NCI-H510A treated with DMSO at 0.1 percent for 48 hours (cell line): ENCODE measurements around the gene SPRN.
"Not testable (repeated sequence)": the region's sequence is repeated elsewhere in the genome, so short reads cannot be mapped to it uniquely, and the experiment has no call there.

Experiments
- DNase-seq: peaks from one replicate; lab custom pipeline; 2025; lab: John Stamatoyannopoulos, UW

The SPRN gene

DNA sequence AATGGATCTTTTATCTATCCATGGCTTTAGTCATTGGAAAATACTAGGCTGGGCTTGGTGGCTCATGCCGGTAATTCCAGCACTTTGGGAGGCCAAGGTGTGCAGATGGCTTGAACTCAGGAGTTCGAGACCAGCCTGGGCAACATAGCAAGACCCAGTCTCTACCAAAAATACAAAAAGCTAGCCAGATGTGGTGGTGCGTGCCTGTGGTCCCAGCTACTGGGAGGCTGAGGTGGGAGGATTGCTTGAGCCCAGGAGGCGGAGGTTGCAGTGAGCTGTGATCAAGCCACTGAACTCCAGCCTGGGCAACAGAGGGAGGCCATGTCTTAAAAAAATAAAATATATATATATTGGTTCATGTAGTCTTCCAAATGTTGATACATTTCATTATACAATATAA, 37.5 kb downstream of the SPRN start:
- not testable (repeated sequence) for DNase-seq

DNA sequence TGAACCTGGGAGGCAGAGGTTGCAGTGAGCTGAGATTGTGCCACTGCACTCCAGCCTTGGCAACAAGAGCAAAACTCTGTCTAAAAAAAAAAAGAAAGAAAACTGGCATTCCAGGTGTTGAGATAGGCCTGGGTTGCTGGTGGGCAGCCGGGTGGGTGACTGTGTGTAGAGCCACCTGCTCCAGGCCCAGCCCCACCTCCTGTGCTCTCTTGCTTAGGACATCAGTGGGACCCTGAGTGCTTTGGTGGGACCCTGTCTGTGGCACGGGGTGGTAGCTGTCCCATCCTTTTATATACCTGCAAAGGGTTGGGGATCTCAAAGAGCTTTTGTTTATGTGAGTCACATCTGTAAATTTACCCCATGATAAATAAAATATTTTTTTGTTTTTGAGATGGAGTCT, 39.2 kb downstream of the SPRN start:
- no peak for DNase-seq

DNA sequence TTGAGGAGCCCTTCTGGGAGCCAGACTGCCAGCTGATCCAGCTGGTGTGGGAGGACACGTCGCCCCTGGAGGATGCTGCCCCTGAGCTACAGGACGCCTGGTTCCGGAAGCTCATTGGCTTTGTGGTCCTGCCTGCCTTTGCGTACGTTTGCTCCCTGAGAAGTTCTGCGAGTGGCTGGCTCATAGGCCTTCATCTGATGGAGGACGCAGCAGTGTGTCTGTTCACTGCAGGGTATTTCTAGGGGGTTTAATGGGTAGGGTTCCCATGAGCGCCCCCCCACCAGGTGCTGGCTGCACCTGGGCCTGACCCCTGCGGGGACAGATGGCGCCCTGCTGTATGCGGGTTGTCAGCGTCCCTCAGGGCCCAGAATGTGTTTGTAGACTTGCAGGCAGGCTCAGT, 40.4 kb downstream of the SPRN start:
- DNase-seq = no peak

DNA sequence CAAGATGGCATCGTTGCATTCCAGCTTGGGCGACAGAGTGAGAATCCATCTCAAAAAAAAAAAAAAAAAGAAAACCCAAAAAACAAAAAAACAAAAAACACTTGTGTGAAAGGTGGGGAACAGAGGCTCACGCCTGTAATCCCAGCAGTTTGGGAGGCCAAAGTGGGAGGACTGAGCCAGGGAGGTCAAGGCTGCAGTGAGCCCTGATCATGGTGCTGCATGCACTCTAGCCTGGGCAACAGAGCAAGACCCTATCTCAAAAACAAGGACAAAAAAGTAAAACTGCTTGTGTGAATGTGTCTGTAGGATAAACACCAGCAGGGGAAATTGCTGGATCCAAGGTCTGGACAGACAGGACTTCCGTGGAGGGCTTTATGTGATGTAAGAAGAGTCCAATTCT, 40.9 kb downstream of the SPRN start:
- no peak for DNase-seq

DNA sequence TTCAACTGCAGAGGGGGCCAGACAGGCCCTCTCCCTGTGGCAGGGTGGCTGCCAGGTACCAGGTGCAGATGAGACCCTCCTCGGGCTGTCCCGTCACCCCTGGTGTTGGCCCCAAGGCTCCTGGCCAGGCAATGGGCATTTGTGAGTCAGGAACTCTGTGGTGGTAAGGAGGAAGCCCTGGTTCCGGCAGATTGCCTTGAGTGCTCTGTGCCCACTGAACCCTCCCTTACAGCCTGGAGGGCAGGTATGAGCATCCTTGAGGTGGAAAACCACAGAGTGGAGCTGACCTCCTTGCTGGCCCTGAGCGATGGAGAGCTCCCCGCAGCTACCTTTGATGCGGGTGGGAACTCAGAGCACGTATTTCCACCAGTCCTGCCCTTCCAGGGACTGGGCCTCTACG, 43.4 kb downstream of the SPRN start:
- no peak for DNase-seq

DNA sequence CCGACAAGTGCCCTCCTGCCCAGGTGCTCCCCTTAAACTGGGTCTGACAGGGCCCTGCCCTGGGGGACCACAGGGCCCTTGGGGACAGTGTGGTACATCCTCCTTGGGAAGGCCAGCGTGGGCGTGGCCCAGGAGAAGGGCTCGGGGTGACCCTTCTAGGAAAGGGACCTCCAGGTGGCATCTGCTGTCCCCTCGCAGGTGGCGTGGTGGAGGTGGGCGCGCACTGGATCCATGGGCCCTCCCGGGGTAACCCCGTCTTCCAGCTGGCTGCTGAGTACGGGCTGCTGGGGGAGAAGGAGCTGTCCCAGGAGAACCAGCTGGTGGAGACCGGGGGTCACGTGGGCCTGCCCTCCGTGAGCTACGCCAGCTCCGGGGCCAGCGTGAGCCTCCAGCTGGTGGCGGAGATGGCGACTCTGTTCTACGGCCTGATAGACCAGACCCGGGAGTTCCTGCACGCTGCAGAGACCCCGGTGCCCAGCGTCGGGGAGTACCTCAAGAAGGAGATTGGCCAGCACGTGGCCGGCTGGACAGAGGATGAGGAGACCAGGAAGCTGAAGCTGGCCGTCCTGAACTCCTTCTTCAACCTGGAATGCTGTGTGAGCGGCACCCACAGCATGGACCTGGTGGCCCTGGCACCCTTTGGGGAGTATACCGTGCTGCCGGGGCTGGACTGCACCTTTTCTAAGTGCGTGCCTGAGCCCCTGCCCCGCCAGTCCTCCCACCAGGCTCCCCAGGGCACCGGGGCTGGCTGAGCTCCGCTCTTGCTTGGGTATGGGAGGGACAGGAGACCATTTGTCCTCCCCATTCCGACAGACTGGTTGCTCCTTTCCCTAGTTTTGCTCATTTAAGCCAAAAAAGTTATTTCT, 44.4 kb downstream of the SPRN start:
- DNase-seq = no peak

DNA sequence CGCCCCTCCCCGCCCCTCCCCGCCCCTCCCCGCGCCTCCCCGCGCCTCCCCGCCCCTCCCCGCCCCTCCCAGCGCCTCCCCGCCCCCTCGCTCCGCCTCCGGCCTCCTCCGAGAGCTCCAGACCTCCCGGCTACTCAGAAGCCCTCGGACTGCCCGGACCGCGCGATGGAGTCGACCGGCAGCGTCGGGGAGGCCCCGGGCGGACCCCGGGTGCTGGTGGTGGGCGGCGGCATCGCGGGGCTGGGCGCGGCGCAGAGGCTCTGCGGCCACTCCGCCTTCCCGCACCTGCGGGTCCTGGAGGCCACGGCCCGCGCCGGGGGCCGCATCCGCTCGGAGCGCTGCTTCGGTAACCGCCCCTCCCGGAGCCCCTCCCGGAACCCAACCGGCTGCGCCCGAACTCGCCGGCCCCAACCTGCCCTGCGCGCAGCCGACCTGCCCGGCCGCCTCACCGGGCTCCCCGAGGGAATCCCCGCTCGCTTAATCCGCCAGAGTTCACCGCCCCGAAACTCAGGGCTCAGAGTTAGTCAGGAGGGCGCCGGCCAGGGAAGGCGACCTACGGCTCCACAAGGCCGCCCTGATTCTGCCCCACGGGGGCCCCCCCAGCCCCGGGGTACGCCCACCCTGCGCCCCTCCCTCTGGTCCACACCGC, 45.1 kb downstream of the SPRN start, which contains the start of gene PAOX:
Gene PAOX (plus strand): TSS at position 111 of the 649 bp plus-strand sequence. CDS start 55 bp downstream, at position 166.
- peak; percentile 26 for DNase-seq

DNA sequence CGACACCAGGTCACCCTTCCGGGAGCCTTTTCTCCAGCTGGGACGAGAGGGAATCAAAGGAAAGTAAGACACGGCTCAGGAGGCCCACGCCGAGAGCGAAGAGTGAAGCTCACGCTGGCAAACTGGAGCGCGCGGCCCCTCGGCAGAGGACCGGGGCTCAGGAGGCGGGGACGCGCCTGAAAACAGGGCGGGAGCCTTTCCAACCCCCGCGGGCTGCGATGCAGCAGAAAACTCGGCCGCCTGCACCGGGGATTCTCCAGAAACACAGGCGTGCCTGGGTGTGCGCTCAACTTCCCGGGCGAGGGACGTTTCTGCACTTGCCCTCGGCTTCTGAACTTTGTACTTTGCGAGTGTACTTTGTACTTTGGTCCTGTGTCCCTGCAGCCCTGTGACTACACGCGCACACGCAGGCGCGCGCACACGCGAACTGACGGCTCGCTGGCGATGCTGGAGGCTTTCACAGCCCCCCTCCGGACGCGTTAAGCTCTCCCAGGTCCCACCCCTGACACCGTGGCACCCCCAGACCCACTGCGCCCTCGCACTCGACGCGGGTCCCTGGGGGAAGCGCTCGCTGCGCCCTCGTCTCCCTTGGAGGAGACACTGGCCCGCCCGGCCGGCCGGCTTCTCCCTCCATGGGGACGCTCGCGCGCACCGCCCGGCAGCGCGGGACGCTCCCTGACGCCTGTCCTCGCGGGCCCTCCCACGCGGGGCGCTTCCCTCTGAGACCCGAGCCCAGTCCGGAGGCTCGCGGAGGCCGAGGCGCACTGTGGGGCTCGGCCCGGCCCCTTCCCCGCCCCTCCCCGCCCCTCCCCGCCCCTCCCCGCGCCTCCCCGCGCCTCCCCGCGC, 46.0 kb downstream of the SPRN start:
- DNase-seq = peak; percentile 54

DNA sequence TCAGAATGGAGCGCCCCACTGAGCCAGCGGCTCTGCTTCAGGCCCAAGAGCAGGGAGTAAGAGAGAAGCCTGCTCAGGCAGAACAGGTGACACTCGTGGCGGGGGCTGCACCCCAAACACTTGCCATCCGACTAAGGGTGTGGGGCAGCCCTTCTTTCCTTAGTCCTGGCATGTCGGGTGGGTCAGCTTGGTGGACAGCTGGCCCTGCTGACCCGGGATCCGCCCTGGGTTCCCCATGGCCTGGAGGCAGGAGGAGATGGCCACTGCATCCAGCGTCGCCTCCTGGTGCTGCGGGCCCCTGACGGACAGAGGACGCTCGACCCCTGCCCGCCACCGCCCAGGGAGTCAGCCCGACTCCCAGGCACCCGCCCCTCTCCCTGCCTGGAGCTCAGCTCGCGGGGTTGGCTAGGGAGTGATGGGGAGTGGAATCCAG, 46.6 kb downstream of the SPRN start:
- DNase-seq = no peak

DNA sequence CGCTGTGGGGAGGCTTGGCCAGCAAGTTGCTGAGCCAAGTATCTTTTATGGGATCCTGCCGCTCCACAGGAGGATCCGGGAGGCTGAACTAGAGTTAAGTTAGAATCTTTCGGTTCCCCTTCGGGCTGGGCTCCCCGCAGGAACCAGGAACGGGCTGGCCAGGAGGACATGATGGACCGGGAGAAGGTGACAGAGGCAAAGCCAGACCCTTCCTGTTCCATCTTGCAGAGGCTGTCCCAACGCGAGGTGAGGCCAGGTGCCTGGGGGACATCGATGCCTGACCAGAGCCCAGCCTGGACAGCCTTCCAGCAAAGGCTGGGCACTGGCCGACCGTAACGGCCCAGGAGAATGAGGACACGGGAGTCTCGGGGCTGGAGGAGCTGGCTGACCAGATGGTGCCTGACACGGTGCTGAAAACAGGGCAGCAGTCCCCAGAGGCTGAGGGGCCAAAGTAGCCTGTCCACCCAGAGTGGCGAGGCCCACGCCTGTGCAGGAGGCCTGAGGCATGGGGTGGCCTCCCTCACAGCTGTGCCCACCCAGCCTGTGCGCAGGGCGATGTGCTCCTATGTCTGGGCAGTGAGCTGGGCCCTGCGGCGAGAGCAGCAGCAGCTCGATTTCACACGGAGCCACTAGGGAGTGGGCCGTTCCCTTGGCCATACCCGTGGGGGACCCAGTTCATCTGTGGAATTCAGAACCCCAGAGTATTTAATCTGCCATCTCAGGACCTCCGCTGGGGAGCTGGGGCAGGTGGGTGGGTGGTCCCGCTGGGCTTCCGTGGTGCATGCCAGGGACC, 47.2 kb downstream of the SPRN start:
- no peak for DNase-seq

DNA sequence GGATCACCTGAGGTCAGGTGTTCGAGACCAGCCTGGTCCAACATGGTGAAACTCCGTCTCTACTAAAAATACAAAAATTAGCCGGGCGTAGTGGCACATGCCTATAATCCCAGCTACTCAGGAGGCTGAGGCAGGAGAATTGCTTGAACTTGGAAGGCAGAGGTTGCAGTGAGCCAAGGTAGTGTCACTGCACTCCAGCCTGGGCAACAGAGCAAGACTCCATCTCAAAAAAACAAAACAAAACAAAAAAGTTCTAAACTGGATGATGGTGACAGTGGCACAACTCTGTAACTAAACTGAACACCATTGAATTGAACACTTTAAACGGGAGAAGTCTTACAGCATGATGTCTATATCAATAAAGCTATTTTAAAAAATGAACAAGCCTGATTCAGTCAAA, 48.2 kb downstream of the SPRN start:
- DNase-seq = not testable (repeated sequence)

DNA sequence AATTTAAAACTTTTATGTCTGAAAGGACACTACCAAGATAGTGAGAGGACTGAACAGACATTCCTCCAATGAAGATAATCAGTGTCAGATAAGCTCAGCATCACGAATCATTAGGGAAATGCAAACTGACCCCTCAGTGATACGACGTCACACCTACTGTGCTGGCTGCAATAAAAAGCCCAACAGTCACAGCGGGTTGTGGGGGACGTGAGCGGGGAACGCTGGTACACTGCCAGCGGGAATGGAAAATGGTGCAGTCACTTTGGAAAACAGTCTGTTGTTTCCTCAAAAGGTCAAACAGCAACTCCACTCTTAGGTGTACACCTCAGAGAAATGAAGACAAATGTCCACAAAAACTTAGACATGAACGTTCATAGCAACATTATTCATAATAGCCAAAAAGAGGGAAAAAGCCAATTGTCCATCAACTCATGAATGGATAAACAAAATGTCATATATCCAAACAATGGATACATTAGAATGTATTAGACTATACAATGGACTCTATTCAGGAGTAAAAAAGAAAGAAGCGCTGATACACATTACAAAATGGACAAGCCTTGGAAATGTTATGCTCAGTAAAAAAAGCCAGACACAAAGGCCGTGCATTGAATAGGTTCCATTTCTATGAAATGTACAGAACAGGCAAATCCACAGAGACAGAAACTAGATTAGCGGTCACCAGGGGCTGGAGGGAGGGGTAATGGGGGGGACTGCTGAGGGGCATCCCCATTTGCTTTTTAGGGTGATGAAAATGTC, 48.9 kb downstream of the SPRN start:
- DNase-seq = no peak

DNA sequence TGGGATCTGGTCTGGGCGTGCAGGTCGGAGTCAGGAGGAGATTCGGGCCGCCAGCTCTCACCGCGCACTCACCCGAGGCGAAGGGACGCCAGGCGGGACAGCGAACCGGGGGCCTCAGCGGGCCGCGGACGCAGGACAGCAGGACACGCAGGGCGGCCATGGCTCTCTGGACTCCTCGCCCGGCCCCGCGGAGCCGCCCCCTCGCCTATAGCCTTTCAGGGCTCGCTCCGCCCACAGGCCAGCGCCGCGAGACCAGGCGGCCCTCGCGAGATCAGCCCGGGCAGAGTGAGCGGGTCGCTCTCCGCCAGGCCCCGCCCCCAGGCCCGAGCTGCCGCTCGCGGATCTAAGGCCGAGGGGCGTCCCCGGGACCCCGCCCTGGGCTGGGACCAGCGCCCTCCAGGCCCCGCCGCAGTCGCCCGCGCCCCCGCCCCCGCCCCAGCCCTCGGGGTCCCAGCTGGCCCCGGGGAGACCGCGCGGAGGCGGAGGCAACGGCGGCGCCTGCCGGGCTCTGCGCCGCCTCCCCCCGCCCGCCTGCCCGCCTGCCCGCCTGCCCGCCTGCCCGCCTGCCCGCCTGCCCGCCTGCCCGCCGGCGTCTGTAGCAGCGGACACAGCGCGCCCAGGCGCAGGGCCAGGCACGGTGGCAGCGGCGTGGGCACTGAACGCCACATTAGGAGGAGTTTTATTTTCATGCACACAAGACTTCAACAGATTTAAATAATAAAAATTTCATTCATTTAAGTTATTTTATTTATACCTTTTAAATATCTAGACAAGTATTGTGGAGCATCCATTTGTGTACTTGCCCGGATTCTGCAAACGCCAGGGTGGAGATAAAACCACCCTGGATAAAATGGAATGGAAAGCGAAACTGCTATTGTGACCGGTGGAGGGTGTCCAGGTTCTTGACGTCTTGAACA, 51.0 kb downstream of the SPRN start, which contains the start of gene ECHS1:
Gene ECHS1 (minus strand): TSS at position 181 of the 917 bp plus-strand sequence. CDS start 21 bp downstream, at position 160.
- peak; percentile 92 for DNase-seq

DNA sequence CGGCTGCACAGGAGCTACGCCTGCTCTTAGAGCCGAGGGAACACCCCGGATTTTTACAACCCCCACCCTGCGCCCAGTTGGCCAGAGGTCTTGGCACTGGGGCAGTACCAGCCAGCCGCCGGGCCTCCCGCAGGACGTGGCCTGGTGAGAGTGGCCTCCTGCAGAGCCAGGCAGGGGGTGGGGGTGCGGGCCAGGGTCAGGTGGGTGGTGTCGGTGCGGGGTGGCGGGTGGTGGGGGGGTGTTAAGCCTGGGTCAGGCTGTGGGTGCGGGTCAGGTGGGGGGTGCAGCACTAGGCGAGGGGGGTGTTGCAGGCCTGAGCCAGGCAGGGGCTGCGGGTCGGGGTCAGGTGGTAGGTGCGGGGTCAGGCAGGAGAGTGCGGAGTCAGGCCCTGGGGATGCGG, 51.9 kb downstream of the SPRN start:
- no peak for DNase-seq
